Measurements from ENCODE around the gene RPN2. TPM values are rescaled to one million over a fixed set of nuclear protein-coding genes. Genes with fewer than 3 reads are reported as not detected.

RPN2 gene
- polyA plus RNA-seq, 1 of the 3 experiments (the other 2 are of a cell fraction), result 420 TPM

- no peak for TF ChIP-seq EP300 (IDR thresholded peaks at IDR 0.05; ENCODE audit: borderline replicate concordance in 1 of 2, low read depth in 1 of 2, low read length in 1 of 2)
- no peak for TF ChIP-seq RFX5 (IDR thresholded peaks at IDR 0.05; ENCODE audit: low read length)
- TF ChIP-seq FOSL2 (IDR thresholded peaks at IDR 0.05; ENCODE audit: borderline replicate concordance, low read depth), result no peak
- no peak for TF ChIP-seq RXRA (IDR thresholded peaks at IDR 0.05; ENCODE audit: borderline replicate concordance, low read depth)
- no peak for TF ChIP-seq RCOR1 (IDR thresholded peaks at IDR 0.05; ENCODE audit: low read length)
These were observed 16.5 kb upstream of the RPN2 start (continued) for GRCh38 chr20:37162646-37163045.

- ChIA-PET POLR2A (interaction anchor here (1.0 kb wide), 1 partner anchor 15 kb away, joined by 3 read pairs; no protein-coding TSS in a partner anchor), CTCF (no interaction called here)
- Histone ChIP-seq H2AFZ (ENCODE audit: low read depth) (no peak overlapping the region), H4K20me1 (ENCODE audit: insufficient read depth) (no peaks in the 10 kb centered on the region), H3K36me3 (replicated peaks in 1 of 2; ENCODE audit: control insufficient read depth in 1 of 2, insufficient read depth in 2 of 2, low read length in 1 of 2) (no peaks in the 10 kb centered on the region), H3K27me3 (ENCODE audit: insufficient read depth) (no peaks in the 10 kb centered on the region), H3K79me2 (ENCODE audit: insufficient read depth) (no peaks in the 10 kb centered on the region), H3K4me1 (ENCODE audit: control insufficient read depth in 1 of 2, insufficient read depth in 2 of 2, low read depth in 1 of 2, low read length in 1 of 2) (no peaks in the 10 kb centered on the region), H3K4me3 (ENCODE audit: low read depth in 2 of 2, low read length in 1 of 2) (no peak overlapping the region), H3K9ac (no peak overlapping the region), H3K4me2 (no peak overlapping the region), H3K27ac (ENCODE audit: low read depth in 2 of 2, low read length in 1 of 2) (no peak overlapping the region), H3F3A (replicated peaks; ENCODE audit: insufficient read depth) (no peaks in the 10 kb centered on the region), H3K9me2 (no peaks in the 10 kb centered on the region), H3K9me3 (no peaks in the 10 kb centered on the region)
- WGBS (ENCODE audit: low lambda C conversion rate), result 69% methylated on average over 4 of the region's 4 CpGs
- DNase-seq, result no peak
- no peak for TF ChIP-seq NFIC (IDR thresholded peaks at IDR 0.05; ENCODE audit: borderline replicate concordance)
- no peak for TF ChIP-seq TEAD4 (IDR thresholded peaks at IDR 0.05; ENCODE audit: borderline replicate concordance, insufficient read depth)
- no peak for TF ChIP-seq MAX (IDR thresholded peaks at IDR 0.05; ENCODE audit: low read depth)
- TF ChIP-seq CHD2 (IDR thresholded peaks at IDR 0.05; ENCODE audit: low read length, partially characterized antibody), result no peak
- no peak for TF ChIP-seq RXRA (IDR thresholded peaks at IDR 0.05; ENCODE audit: borderline replicate concordance, low read depth)
- no peak for TF ChIP-seq TAF1 (IDR thresholded peaks at IDR 0.05; ENCODE audit: borderline replicate concordance, low read depth, low read length)
- TF ChIP-seq YY1 (IDR thresholded peaks at IDR 0.05; ENCODE audit: low read depth), result no peak
- no peak for TF ChIP-seq PBX3 (IDR thresholded peaks at IDR 0.05)
- no peak for TF ChIP-seq ZBTB33 (IDR thresholded peaks at IDR 0.05; ENCODE audit: borderline replicate concordance, low read depth)
- TF ChIP-seq ELF1 (IDR thresholded peaks at IDR 0.05), result no peak
- TF ChIP-seq GATA2 (CRISPR knock-in tag; IDR thresholded peaks at IDR 0.05), result no peak
- no peak for TF ChIP-seq FOXM1 (IDR thresholded peaks at IDR 0.05; ENCODE audit: low read depth)
- no peak for TF ChIP-seq RAD21 (IDR thresholded peaks at IDR 0.05; ENCODE audit: low read length)
- no peak for TF ChIP-seq CTCF (IDR thresholded peaks at IDR 0.05)
- no peak for TF ChIP-seq EP300 (IDR thresholded peaks at IDR 0.05; ENCODE audit: borderline replicate concordance in 1 of 2, low read depth in 1 of 2, low read length in 1 of 2)
- TF ChIP-seq FOSL2 (IDR thresholded peaks at IDR 0.05; ENCODE audit: borderline replicate concordance, low read depth), result no peak
- TF ChIP-seq RCOR1 (IDR thresholded peaks at IDR 0.05; ENCODE audit: low read length), result no peak
- TF ChIP-seq GABPA (IDR thresholded peaks at IDR 0.05; ENCODE audit: low read depth), result no peak
- no peak for TF ChIP-seq USF2 (IDR thresholded peaks at IDR 0.05; ENCODE audit: borderline replicate concordance, low read depth, low read length)
- TF ChIP-seq MEF2A (IDR thresholded peaks at IDR 0.05; ENCODE audit: borderline replicate concordance, low read depth), result no peak
These were observed 15.1 kb upstream of the RPN2 start for GRCh38 chr20:37163832-37164554.
